HG02588 (cell line): ENCODE measurements around the gene APOA1.

Experiments
- ATAC-seq: cut with Tn5 transposase; IDR thresholded peaks from one replicate; pipeline ENCODE4 v1.9.1; 2021; ENCODE audit warnings: mild to moderate bottlenecking, moderate library complexity; ENCODE audit not compliant: unreplicated experiment

Gene APOA1

GRCh38 chr11:116859175-116859574, 21.8 kb upstream of the APOA1 start:
- no peak for ATAC-seq

- no peak for ATAC-seq
These were observed 20.5 kb upstream of the APOA1 start for GRCh38 chr11:116857936-116858335.

GRCh38 chr11:116857316-116857715, 19.9 kb upstream of the APOA1 start:
- no peak for ATAC-seq

DNA sequence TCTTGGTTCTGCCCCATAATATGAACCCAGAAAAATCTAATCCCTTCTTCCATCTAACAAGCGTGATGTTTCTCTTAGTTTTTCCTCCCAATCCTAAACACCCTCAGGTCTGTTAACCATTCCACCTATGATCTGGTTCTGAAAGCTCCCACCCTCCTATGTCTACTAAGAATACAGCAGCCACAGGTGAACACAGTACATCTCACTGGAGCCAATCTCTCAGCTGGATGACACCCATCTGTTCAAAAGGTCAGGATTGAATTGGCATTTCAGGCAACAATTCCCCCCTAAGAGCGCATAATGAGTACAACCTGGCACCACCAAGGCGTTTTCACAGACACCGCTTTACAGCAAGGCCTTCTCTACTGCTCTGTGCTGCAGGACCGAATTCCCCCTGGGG, 19.0 kb upstream of the APOA1 start:
- ATAC-seq = no peak

DNA sequence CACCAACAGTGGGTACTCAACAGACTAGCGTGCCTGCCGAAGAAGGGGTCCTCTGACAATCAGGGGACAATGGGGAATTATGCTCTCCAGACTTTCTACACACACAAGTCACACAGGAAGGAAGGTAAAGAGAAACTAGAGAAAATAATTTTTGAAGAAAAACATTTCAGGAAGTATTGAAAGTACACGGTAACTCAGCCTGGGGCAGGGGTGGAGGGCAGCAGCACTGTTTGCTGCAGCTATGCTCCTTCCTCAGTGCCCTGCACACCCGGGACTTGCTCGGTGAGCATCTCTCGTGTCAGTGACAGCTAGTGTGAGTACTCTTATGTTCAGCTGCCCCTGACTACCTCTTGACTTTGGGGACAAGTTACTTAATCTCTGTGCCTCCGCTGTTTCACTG, 18.0 kb upstream of the APOA1 start:
- ATAC-seq = no peak

- ATAC-seq = peak; percentile 91
These were observed 16.1 kb upstream of the APOA1 start for GRCh38 chr11:116853461-116854073.

DNA sequence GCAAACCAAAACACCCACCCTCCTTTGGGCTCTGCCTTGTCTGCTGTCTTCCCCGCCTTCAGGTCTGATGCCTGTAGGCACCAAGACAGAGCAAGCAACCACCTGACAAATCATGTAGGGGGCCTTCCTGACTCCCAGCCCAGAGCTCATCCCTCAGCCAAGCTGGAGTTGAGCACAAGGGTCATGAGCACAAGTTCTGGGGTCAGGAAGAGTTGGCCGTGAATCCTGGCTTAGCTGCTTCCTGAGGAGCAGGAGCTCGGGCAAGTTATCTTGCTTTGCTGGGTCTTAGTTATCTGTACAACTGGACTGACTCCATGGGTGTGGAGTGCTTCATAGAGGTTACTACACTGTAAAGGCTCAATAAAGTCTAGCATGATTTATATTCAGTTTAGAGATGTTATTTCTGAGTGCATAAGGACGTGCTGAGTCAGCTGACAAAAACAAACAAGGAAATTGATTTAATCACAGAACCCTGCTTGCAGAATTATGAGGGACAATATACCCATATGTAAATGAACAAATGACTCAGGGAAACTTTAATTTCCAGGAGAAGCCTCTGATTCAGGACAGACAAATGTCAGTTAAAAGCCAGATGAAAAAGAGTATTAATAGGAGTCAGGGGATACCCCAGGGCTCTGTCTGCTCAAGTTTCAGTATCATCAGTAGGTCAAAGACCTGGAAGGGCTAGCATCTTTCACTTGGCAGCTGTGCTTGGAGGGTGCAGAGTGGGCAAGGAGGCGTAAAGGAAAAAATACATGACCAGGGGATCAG, 15.0 kb upstream of the APOA1 start:
- no peak for ATAC-seq

DNA sequence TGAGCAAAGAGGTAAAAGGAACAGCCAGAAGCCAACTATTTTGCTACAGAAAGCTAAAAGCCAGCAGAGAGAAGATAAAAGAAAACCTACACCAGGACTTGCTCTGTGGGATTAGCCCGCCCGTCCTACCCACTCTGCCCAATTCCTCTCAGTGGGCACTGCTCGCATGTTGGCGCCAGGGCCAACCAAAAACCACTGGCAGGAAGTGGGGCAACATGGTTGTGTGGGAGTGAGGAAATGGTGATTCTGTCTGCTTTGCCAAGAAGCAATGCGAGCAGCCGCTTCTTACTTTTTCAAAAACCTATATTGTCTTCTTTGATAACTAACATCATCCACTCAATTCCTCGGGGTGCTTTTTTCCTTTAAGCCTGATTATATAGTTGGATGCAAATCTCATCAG, 14.2 kb upstream of the APOA1 start:
- no peak for ATAC-seq

- no peak for ATAC-seq
These were observed 12.1 kb upstream of the APOA1 start for GRCh38 chr11:116849486-116849885.

- ATAC-seq = no peak
These were observed 11.6 kb upstream of the APOA1 start for GRCh38 chr11:116849060-116849459.

GRCh38 chr11:116847612-116848011, 10.2 kb upstream of the APOA1 start:
- no peak for ATAC-seq

DNA sequence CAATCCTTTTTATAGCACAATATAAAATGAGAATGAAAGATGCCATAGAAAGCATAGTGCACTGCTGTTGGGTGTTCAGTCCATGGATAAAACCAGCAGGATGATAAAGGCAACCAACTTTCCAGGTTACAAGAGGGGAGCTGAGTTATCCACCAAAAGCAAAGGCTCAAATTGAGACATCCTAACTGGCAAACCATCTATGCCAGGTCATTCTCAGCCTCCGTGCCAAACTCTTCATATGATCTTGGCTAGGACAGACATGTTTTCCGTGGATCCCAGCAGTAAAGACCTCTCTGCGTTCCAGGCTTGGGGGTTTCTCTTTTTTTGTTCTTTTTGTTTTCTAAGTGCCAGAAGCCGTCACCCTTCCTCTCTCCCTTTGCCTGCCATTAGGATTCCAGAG, 7.3 kb upstream of the APOA1 start:
- no peak for ATAC-seq

DNA sequence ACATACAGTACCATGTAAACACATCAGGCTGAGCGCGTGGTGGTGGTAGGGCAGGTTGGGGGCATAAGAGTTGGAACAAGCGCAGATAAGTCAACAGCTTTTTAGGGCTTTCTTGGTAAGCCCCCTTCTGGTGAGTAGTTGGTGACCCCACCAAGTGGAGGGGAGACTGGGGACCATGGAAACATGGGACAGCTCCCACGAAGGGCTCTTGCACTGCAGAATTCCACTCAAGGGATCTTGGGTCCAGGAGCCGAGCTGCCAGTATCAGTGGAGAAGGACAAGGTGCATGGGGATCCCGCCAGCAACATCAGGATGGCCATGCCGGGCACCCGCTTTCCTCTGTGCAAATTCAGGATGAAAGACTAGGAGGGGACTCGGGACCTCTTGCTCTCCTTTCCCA, 6.2 kb upstream of the APOA1 start:
- no peak for ATAC-seq

DNA sequence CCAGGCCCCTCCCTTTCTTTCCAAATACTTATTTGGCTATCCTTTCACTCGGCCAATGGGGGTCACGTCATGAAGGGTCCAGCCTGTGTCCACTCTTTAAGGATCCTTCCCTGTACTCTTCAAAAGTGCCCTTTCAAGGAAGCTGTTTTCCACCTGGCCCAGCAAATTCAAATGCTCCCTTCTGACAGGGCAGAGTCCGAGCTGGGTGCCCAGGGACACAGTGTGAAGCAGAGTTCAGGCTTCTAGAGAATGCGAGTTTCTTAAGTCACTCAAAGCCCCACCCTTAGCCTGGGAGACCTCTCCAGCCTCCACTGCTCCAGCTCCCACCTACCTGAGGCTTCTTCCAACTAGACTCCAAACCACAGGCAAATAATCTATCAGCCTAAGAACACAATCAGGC, 5.5 kb upstream of the APOA1 start:
- no peak for ATAC-seq

GRCh38 chr11:116842117-116842516, 4.7 kb upstream of the APOA1 start:
- ATAC-seq = no peak

- no peak for ATAC-seq
These were observed 3.4 kb upstream of the APOA1 start for GRCh38 chr11:116840746-116841296.

DNA sequence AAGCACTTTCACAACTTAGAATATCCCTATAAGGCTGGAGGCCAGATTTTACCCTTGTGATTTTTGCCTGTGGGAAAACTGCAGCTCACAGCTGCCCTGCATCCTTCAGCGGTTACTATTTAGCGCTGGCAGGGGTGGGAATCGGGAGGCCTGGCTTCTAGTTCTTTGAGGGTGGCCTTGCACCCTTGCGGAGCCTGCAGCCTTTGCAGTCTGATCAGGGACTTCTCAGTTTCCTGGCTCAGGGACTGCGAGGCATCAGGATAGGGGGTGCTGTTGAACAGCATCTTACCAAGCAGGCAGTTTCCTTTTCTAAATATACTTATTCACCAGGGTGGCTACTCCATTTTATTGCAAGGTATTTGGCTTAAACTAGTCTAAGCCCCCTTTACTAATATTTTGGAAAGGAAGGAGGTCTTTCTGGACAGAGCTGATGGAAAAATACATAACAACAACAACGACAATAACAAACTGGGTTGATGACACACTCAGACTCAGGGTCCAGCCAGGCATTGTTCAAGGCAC, 2.9 kb upstream of the APOA1 start:
- ATAC-seq = no peak

GRCh38 chr11:116838321-116839084, 1.1 kb upstream of the APOA1 start:
- ATAC-seq = no peak

DNA sequence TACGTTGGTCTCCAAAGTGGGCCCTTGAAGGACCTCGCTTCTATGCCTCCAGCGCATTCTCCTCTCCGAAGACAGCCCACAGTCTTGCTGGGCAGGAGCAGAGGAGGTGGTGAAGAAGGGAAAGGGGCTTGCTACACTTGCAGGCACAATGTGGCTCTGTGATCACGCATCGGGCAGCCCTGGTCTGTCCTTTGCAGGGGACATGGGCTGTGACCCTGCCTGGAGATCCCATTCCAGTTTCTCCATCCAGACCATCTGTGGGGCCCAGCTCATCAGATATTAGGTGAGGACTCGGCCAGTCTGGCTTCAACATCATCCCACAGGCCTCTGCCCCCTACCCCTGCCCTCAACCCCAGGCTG, 810 bp downstream of the APOA1 start:
- no peak for ATAC-seq

- peak; percentile 64 for ATAC-seq
These were observed 1.4 kb downstream of the APOA1 start for GRCh38 chr11:116835791-116836631.
